Retina (tissue), 1 donor: Measurements from ENCODE around the gene FAM110D.

Source experiments
- DNase-seq: peaks from one replicate; pipeline ENCODE4 v3.0.0-alpha.2; 2016

FAM110D gene

GRCh38 chr1:26130695-26131094 is 28.2 kb upstream of the FAM110D start:
- no peak for DNase-seq

- no peak for DNase-seq
These were observed 26.6 kb upstream of the FAM110D start for GRCh38 chr1:26132128-26132833.

- DNase-seq, result no peak
These were observed 26.1 kb upstream of the FAM110D start for GRCh38 chr1:26132834-26133167.

GRCh38 chr1:26134466-26134865 is 24.4 kb upstream of the FAM110D start:
- DNase-seq, result no peak

GRCh38 chr1:26138974-26139558 is 19.8 kb upstream of the FAM110D start:
- no peak for DNase-seq

GRCh38 chr1:26142159-26142558 is 16.7 kb upstream of the FAM110D start:
- no peak for DNase-seq

- peak; percentile 82 for DNase-seq
These were observed 13.6 kb upstream of the FAM110D start for GRCh38 chr1:26145041-26145959.

- no peak for DNase-seq
These were observed 13.0 kb upstream of the FAM110D start for GRCh38 chr1:26145960-26146294.

- DNase-seq, result no peak
These were observed 10.0 kb upstream of the FAM110D start for GRCh38 chr1:26148887-26149286.

- no peak for DNase-seq
These were observed 4.8 kb upstream of the FAM110D start for GRCh38 chr1:26153966-26154532.

GRCh38 chr1:26154750-26155149 is 4.1 kb upstream of the FAM110D start:
- DNase-seq, result peak; percentile 62

- DNase-seq, result no peak
These were observed 3.3 kb upstream of the FAM110D start for GRCh38 chr1:26155370-26156284.

- peak; percentile 56 for DNase-seq
These were observed 2.4 kb upstream of the FAM110D start for GRCh38 chr1:26156285-26157038.

- DNase-seq, result no peak
These were observed 490 bp upstream of the FAM110D start for GRCh38 chr1:26158271-26158907.

- DNase-seq, result no peak
These were observed 812 bp downstream of the FAM110D start for GRCh38 chr1:26159743-26160039.

GRCh38 chr1:26160527-26161414 is 1.9 kb downstream of the FAM110D start:
- no peak for DNase-seq

GRCh38 chr1:26161415-26162219 is 2.7 kb downstream of the FAM110D start:
- peak; percentile 91 for DNase-seq

GRCh38 chr1:26162220-26162709 is 3.4 kb downstream of the FAM110D start:
- no peak for DNase-seq

- DNase-seq, result no peak
These were observed 4.8 kb downstream of the FAM110D start for GRCh38 chr1:26163684-26164035.
